DOHH2 (cell line): ENCODE measurements around the gene ARHGAP29.

Experiments
- H3F3A ChIP-seq: fragments of 200-600 bp; sonication (generic), shearing (Covaris generic); 2 replicates; pipeline ENCODE4 v1.6.0; 2016; ENCODE audit warnings: antibody characterized with exemption, mild to moderate bottlenecking; ENCODE audit not compliant: control insufficient read depth, insufficient read depth
- H3K27ac ChIP-seq: fragments of 200-600 bp; sonication (generic); 2 replicates; pipeline ENCODE4 v1.5.1; 2014; ENCODE audit warnings: low read depth, mild to moderate bottlenecking, low read length, moderate library complexity
- H3K27me3 ChIP-seq: fragments of 200-600 bp; sonication (generic); 2 replicates; pipeline ENCODE4 v1.6.1; 2014; ENCODE audit warnings: mild to moderate bottlenecking, low read length, mixed read lengths; ENCODE audit not compliant: control insufficient read depth
- H3K36me3 ChIP-seq: fragments of 200-600 bp; sonication (generic); 2 replicates; pipeline ENCODE4 v1.6.1; 2014; ENCODE audit warnings: mild to moderate bottlenecking, low read length, moderate library complexity, mixed read lengths; ENCODE audit not compliant: control insufficient read depth
- H3K4me1 ChIP-seq: fragments of 200-600 bp; sonication (generic); 2 replicates; pipeline ENCODE4 v1.6.1; 2014; ENCODE audit warnings: mild to moderate bottlenecking, low read length, mixed read lengths; ENCODE audit not compliant: control insufficient read depth
- H3K4me2 ChIP-seq: fragments of 200-600 bp; sonication (generic); 2 replicates; pipeline ENCODE4 v1.6.0; 2014; ENCODE audit warnings: mild to moderate bottlenecking, low read length, moderate library complexity
- H3K4me3 ChIP-seq: fragments of 200-600 bp; sonication (generic); 2 replicates; pipeline ENCODE4 v1.5.1; 2014; ENCODE audit warnings: mild to moderate bottlenecking, low read length, mixed read lengths
- H3K79me2 ChIP-seq: fragments of 200-600 bp; sonication (generic); 2 replicates; pipeline ENCODE4 v1.6.1; 2014; ENCODE audit warnings: mild to moderate bottlenecking, low read length, mixed read lengths; ENCODE audit not compliant: control insufficient read depth
- H3K9me2 ChIP-seq: fragments of 200-600 bp; sonication (generic); replicated peaks from 2 replicates; pipeline ENCODE4 v1.6.1; 2014; ENCODE audit warnings: mild to moderate bottlenecking, low read length, mixed read lengths; ENCODE audit not compliant: control insufficient read depth
- H3K9me3 ChIP-seq: fragments of 200-600 bp; sonication (generic); 2 replicates; pipeline ENCODE4 v1.6.1; 2014; ENCODE audit warnings: antibody characterized with exemption, low read length, mixed read lengths; ENCODE audit not compliant: control insufficient read depth, insufficient read depth
- H4K20me1 ChIP-seq: fragments of 200-600 bp; sonication (generic); 2 replicates; pipeline ENCODE4 v1.6.0; 2014; ENCODE audit warnings: low read depth, mild to moderate bottlenecking, antibody characterized with exemption, low read length, moderate library complexity; ENCODE audit not compliant: control insufficient read depth, insufficient read depth
- EZH2phosphoT487 ChIP-seq: fragments of 200-600 bp; sonication (generic); IDR thresholded peaks from 2 replicates; pipeline ENCODE4 v1.6.1; 2017; ENCODE audit warnings: borderline replicate concordance, mild to moderate bottlenecking, antibody characterized with exemption, low read length, moderate library complexity, mixed read lengths
- TF ChIP-seq, protein P1 (sequence below): fragments of 200-600 bp; sonication (generic); IDR thresholded peaks from one replicate; pipeline ENCODE4 v1.5.1; 2014; ENCODE audit warnings: antibody characterized with exemption, mild to moderate bottlenecking, low read depth, low read length; ENCODE audit not compliant: poor library complexity, severe bottlenecking

Gene ARHGAP29

DNA sequence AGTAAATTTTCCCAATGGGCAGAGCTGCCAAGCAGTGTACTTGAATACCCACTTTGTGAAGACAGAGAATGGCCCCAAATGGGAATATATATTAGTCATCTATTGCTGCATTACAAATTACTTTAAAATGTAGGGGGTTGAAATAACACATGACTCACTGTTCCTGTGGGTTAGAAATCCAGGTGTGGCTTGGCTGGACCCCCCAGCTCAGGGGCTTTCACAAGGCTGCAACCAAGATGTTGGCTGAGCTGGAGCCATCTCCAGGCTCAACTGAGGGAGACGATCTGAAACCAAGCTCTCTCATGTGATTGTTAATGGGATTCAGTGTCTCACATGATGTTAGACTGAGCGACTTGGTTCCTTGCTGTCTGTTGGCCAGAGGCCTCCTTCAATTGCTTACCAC lies 33.4 kb upstream of the ARHGAP29 start:
- Histone ChIP-seq H3K4me2 (no peak overlapping the region), H3K36me3 (no peaks in the 10 kb centered on the region), H3K79me2 (no peaks in the 10 kb centered on the region), H3K27ac (no peak overlapping the region), H4K20me1 (no peaks in the 10 kb centered on the region), H3K4me3 (no peak overlapping the region), H3F3A (no peaks in the 10 kb centered on the region), H3K27me3 (no peaks in the 10 kb centered on the region), H3K9me2 (no peaks in the 10 kb centered on the region), H3K9me3 (no peaks in the 10 kb centered on the region), H3K4me1 (no peaks in the 10 kb centered on the region)
- no peak for TF ChIP-seq EZH2phosphoT487
- TF ChIP-seq, protein P1, sequence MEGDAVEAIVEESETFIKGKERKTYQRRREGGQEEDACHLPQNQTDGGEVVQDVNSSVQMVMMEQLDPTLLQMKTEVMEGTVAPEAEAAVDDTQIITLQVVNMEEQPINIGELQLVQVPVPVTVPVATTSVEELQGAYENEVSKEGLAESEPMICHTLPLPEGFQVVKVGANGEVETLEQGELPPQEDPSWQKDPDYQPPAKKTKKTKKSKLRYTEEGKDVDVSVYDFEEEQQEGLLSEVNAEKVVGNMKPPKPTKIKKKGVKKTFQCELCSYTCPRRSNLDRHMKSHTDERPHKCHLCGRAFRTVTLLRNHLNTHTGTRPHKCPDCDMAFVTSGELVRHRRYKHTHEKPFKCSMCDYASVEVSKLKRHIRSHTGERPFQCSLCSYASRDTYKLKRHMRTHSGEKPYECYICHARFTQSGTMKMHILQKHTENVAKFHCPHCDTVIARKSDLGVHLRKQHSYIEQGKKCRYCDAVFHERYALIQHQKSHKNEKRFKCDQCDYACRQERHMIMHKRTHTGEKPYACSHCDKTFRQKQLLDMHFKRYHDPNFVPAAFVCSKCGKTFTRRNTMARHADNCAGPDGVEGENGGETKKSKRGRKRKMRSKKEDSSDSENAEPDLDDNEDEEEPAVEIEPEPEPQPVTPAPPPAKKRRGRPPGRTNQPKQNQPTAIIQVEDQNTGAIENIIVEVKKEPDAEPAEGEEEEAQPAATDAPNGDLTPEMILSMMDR: no peak

DNA sequence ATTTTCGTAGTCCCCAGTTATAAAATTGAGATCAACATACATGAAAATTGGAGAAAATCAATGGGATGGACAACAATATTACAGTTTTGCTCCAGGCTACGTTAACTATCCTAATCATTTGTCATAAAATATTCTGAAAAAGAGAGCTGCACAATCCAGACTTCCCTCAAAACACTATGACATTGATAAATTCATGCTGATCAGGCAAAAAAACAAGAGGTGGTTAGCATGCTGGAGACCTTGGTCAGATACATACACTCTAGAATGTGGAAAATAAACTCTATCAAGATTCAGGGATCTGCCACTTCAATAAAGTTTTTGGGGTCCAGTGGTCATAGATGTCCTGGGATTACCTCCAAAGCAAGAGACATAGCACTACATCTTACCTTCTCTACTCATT lies 32.5 kb upstream of the ARHGAP29 start:
- no peaks in the 10 kb centered on the region for H3F3A ChIP-seq
- no peak overlapping the region for H3K27ac ChIP-seq
- H3K4me1 ChIP-seq: no peaks in the 10 kb centered on the region
- no peaks in the 10 kb centered on the region for H3K27me3 ChIP-seq
- H3K36me3 ChIP-seq: no peaks in the 10 kb centered on the region
- no peaks in the 10 kb centered on the region for H3K9me2 ChIP-seq
- no peak overlapping the region for H3K4me2 ChIP-seq
- TF ChIP-seq, protein P1: no peak
- TF ChIP-seq EZH2phosphoT487: no peak
- no peaks in the 10 kb centered on the region for H3K79me2 ChIP-seq
- H3K9me3 ChIP-seq: no peaks in the 10 kb centered on the region
- H3K4me3 ChIP-seq: no peak overlapping the region
- H4K20me1 ChIP-seq: no peaks in the 10 kb centered on the region

DNA sequence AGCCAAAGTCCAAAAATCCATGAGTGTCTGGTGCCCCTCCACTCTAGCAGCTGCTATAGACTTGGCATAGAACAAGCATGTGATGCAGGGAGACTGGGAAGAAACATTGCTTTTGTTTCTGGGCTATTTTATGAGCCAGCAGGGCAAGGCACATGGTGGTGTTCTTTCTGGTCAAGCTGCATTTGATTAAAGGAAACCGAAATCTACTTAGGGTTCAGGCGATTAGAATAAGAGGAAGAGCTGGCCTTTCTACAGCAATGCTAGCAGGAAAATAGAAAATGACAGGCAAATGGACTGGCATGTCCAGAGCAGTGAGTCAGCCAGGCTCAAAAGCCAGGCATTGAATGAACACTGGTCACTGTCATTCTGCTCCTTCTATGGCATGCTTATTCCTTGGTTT lies 28.5 kb upstream of the ARHGAP29 start:
- no peak overlapping the region for H3K4me3 ChIP-seq
- no peaks in the 10 kb centered on the region for H3K9me2 ChIP-seq
- no peaks in the 10 kb centered on the region for H3F3A ChIP-seq
- H4K20me1 ChIP-seq: no peaks in the 10 kb centered on the region
- no peaks in the 10 kb centered on the region for H3K79me2 ChIP-seq
- no peak overlapping the region for H3K4me2 ChIP-seq
- no peaks in the 10 kb centered on the region for H3K9me3 ChIP-seq
- H3K27me3 ChIP-seq: no peaks in the 10 kb centered on the region
- TF ChIP-seq, protein P1: no peak
- TF ChIP-seq EZH2phosphoT487: no peak
- H3K36me3 ChIP-seq: no peaks in the 10 kb centered on the region
- H3K27ac ChIP-seq: no peak overlapping the region
- no peaks in the 10 kb centered on the region for H3K4me1 ChIP-seq

DNA sequence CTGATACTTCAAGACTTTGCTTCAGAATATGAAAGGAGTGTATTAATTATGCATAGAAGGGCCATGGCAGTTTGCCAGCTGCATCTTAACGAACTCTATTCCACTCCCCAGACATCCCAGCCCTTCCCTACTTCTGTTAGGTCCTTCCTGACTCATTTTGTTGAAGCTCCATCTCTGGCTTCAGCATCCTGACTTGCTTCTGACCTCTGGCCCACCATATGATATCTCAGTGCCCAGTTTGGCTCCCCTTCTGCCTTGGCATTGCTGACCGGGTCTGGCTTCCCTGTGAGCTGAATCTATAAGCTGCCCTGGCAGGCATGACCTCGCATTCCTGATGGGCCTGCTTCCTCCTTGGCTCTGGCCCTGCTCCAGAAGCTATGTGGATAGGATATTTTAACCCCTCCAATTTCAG lies 27.6 kb upstream of the ARHGAP29 start:
- Histone ChIP-seq H3F3A (no peaks in the 10 kb centered on the region), H3K9me2 (no peaks in the 10 kb centered on the region), H3K4me3 (no peak overlapping the region), H3K4me2 (no peak overlapping the region), H3K9me3 (no peaks in the 10 kb centered on the region), H3K4me1 (no peaks in the 10 kb centered on the region), H3K79me2 (no peaks in the 10 kb centered on the region), H3K27ac (no peak overlapping the region), H3K27me3 (no peaks in the 10 kb centered on the region), H4K20me1 (no peaks in the 10 kb centered on the region), H3K36me3 (no peaks in the 10 kb centered on the region)
- TF ChIP-seq, protein P1: no peak
- no peak for TF ChIP-seq EZH2phosphoT487
